PC-9 (cell line): ENCODE data around the gene ABLIM1. TPM values are rescaled to one million over a fixed set of nuclear protein-coding genes. Genes with fewer than 3 reads are reported as not detected.

Experiments
- BruUV-seq: library from RNA; stranded (reverse); fragments of 400-500 nt; replicated peaks from 2 replicates; lab custom pipeline; 2021; lab: Mats Ljungman, UMichigan
- CTCF ChIA-PET: fragments of 300-600 bp; sonication (Branson Sonifier 250); formaldehyde crosslinking; loops from one replicate; lab custom pipeline; 2022; ENCODE audit warnings: antibody characterized with exemption; lab: Charles Lee
- POLR2A ChIA-PET: fragments of 300-600 bp; sonication (Branson Sonifier 250); formaldehyde crosslinking; loops from one replicate; lab custom pipeline; 2022; ENCODE audit warnings: antibody characterized with exemption; ENCODE audit not compliant: unreplicated experiment; lab: Charles Lee
- DNase-seq, 2 experiments: peaks; one replicate each; pipeline versions ENCODE4 v3.0.0 to v3.0.0-alpha.2; 2015 to 2022; ENCODE audit warnings: mixed read lengths in 1 of 2
- H2AFZ ChIP-seq: fragments of 200-600 bp; sonication (generic); 2 replicates; pipeline ENCODE4 v1.8.1; 2017; ENCODE audit warnings: antibody characterized with exemption
- H3F3A ChIP-seq: fragments of 200-600 bp; sonication (generic); 2 replicates; pipeline ENCODE4 v1.8.1; 2017; ENCODE audit warnings: antibody characterized with exemption, mild to moderate bottlenecking, low read depth; ENCODE audit not compliant: insufficient read depth
- H3K27ac ChIP-seq: fragments of 200-600 bp; sonication (generic); 2 replicates; pipeline ENCODE4 v1.6.1; 2016; ENCODE audit warnings: mixed run types
- H3K27me3 ChIP-seq: fragments of 200-600 bp; sonication (generic); 2 replicates; pipeline ENCODE4 v1.6.1; 2016; ENCODE audit warnings: low read depth, mixed run types; ENCODE audit not compliant: insufficient read depth
- H3K36me3 ChIP-seq: fragments of 200-600 bp; sonication (generic); 2 replicates; pipeline ENCODE4 v1.6.1; 2016; ENCODE audit warnings: low read depth, mixed run types
- H3K4me1 ChIP-seq: fragments of 200-600 bp; sonication (generic); replicated peaks from 2 replicates; pipeline ENCODE4 v1.6.1; 2016; ENCODE audit warnings: mixed run types; ENCODE audit not compliant: insufficient read depth
- H3K4me2 ChIP-seq: fragments of 200-600 bp; sonication (generic); 2 replicates; pipeline ENCODE4 v1.6.1; 2017; ENCODE audit warnings: mixed run types
- H3K4me3 ChIP-seq: fragments of 200-600 bp; sonication (generic); 2 replicates; pipeline ENCODE4 v1.6.1; 2016; ENCODE audit warnings: mixed run types
- H3K79me2 ChIP-seq: fragments of 200-600 bp; sonication (generic); 2 replicates; pipeline ENCODE4 v1.6.1; 2017; ENCODE audit warnings: low read depth, mixed run types
- H3K9me2 ChIP-seq: fragments of 200-600 bp; sonication (generic); 2 replicates; pipeline ENCODE4 v1.8.1; 2017; ENCODE audit warnings: mild to moderate bottlenecking; ENCODE audit not compliant: insufficient read depth
- H3K9me3 ChIP-seq: fragments of 200-600 bp; sonication (generic); 2 replicates; pipeline ENCODE4 v1.8.1; 2016; ENCODE audit warnings: low read depth; ENCODE audit not compliant: insufficient read depth
- H4K20me1 ChIP-seq: fragments of 200-600 bp; sonication (generic); 2 replicates; pipeline ENCODE4 v1.8.1; 2017; ENCODE audit not compliant: insufficient read depth
- EZH2 ChIP-seq: fragments of 200-600 bp; sonication (generic); IDR thresholded peaks from 2 replicates; pipeline ENCODE4 v1.8.0; 2017; ENCODE audit warnings: antibody characterized with exemption, low read depth
- intact Hi-C: fragments of 100-400 bp; cut with micrococcal nuclease; formaldehyde crosslinking; loops from one replicate; pipeline ENCODE4 v1.10.0; 2022; ENCODE audit not compliant: unreplicated experiment
- total RNA-seq: library from RNA; stranded (reverse); gene quantifications from 2 replicates; pipeline ENCODE4 v1.2.3, GENCODE V29; 2021
- TF ChIP-seq, protein P1 (sequence below): fragments of 200-600 bp; sonication (generic); conservative IDR thresholded peaks from 2 replicates; pipeline ENCODE4 v1.6.1; 2017; ENCODE audit warnings: mixed run types, antibody characterized with exemption, mild to moderate bottlenecking, moderate library complexity

ABLIM1 gene
- total RNA-seq, 1 experiment from 2014 or later: 68.7 TPM

DNA sequence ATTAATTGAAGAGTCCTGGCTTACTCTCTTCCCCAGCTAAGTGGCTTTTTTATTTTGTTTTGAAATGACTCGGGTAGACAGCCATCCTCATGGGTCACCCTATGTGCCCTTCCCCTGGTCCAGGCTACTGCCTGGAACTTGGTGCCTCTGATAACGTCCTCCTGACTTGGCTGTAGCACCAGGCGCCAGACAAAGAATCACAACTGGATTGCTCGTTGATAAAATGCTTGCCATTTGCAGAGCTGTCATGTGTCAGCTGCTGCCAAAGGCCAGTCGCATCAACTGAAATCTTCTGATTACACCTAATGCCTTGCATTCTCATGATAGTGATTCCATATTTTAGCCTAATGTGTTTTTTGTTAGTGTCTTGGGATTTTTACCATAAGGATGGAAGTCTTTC lies 27.4 kb upstream of the ABLIM1 start:
- DNase-seq: no peak
- H3F3A ChIP-seq: no peaks in the 10 kb centered on the region
- H3K9me2 ChIP-seq: no peaks in the 10 kb centered on the region
- H2AFZ ChIP-seq: no peak overlapping the region
- no peaks in the 10 kb centered on the region for H3K36me3 ChIP-seq
- no peaks in the 10 kb centered on the region for H3K9me3 ChIP-seq
- H3K27ac ChIP-seq: no peak overlapping the region
- no peak overlapping the region for H3K4me3 ChIP-seq
- CTCF ChIA-PET: no interaction called here
- no peak overlapping the region for H3K4me2 ChIP-seq
- H3K27me3 ChIP-seq: no peaks in the 10 kb centered on the region
- BruUV-seq: no TSS peak
- H4K20me1 ChIP-seq: no peaks in the 10 kb centered on the region
- 0 out of 2 replicates have a peak, but pooled peaks cover 7% of the 10 kb centered on the region for H3K4me1 ChIP-seq
- intact Hi-C loops: no loop called here
- TF ChIP-seq EZH2: no peak
- TF ChIP-seq, protein P1, sequence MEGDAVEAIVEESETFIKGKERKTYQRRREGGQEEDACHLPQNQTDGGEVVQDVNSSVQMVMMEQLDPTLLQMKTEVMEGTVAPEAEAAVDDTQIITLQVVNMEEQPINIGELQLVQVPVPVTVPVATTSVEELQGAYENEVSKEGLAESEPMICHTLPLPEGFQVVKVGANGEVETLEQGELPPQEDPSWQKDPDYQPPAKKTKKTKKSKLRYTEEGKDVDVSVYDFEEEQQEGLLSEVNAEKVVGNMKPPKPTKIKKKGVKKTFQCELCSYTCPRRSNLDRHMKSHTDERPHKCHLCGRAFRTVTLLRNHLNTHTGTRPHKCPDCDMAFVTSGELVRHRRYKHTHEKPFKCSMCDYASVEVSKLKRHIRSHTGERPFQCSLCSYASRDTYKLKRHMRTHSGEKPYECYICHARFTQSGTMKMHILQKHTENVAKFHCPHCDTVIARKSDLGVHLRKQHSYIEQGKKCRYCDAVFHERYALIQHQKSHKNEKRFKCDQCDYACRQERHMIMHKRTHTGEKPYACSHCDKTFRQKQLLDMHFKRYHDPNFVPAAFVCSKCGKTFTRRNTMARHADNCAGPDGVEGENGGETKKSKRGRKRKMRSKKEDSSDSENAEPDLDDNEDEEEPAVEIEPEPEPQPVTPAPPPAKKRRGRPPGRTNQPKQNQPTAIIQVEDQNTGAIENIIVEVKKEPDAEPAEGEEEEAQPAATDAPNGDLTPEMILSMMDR: no peak
- H3K79me2 ChIP-seq: no peaks in the 10 kb centered on the region
- POLR2A ChIA-PET: interaction anchor here (0.7 kb wide), 1 partner anchor 12 kb away, joined by 6 read pairs; no protein-coding TSS in a partner anchor

DNA sequence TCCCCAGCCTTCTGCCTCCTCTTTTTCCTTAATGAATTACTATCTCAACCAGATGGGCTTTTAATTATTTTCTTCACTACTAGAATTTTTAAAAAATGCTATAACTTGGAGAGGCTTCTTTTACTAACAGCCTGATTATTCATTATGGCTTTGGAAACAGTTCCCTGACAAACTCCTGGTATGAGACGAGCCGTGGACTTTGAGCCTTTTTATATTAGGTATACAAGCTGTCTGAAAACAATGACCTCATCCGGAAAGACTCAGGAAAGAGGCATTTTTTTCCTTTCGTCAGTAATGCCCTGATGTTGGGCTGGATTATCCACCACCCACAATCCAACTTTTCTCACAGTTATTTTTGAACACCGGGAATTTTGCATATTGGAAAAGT lies 26.7 kb upstream of the ABLIM1 start:
- CTCF ChIA-PET: interaction anchor here (0.7 kb wide), 1 partner anchor 59 kb away, joined by 4 read pairs; no protein-coding TSS in a partner anchor
- Histone ChIP-seq H3K9me3 (no peaks in the 10 kb centered on the region), H3K79me2 (no peaks in the 10 kb centered on the region), H3K27ac (no peak overlapping the region), H4K20me1 (no peaks in the 10 kb centered on the region), H3K4me2 (no peak overlapping the region), H3F3A (no peaks in the 10 kb centered on the region), H3K4me3 (no peak overlapping the region), H2AFZ (no peak overlapping the region), H3K36me3 (no peaks in the 10 kb centered on the region), H3K4me1 (0 out of 2 replicates have a peak, but pooled peaks cover 7% of the 10 kb centered on the region), H3K27me3 (no peaks in the 10 kb centered on the region), H3K9me2 (no peaks in the 10 kb centered on the region)
- POLR2A ChIA-PET: no interaction called here
- TF ChIP-seq, protein P1: no peak
- TF ChIP-seq EZH2: no peak
- intact Hi-C loops: no loop called here
- no TSS peak for BruUV-seq
- no peak for DNase-seq

DNA sequence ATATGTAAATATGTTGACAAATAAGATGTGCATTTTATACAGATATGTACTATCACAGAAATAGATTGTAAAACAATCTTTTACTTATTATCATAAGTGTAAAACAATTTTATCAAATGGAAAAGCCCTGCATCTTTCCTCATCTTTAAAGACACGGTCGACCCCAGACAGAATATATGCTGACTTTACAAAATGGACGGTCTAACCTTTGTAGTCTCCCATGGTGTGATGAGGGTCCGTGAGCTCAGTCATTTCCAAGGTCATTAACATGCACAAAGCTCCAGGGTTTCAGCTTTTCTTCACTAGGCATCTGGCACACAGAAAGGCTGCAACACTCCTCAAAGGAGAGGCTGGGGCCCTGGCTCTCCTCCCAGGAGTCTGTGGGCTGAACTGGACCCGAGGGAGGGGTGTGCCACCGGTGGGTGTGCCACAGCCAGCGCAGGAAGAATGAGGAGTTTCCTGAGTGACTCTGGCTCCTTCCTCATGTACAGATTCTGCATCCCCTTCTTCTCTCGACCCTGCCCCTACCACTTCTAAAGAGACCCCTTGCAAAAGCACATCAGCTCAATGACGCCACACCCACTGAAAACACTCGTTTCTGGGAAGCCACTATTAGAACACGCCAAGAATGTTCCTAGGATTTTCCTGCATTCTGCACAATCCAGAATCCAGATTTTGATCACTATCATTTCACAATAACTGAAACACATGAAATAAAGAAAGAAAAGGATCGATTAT lies 26.2 kb upstream of the ABLIM1 start:
- intact Hi-C loops: no loop called here
- no peaks in the 10 kb centered on the region for H3K9me3 ChIP-seq
- H3K4me1 ChIP-seq: 0 out of 2 replicates have a peak, but pooled peaks cover 7% of the 10 kb centered on the region
- no peaks in the 10 kb centered on the region for H4K20me1 ChIP-seq
- no peak overlapping the region for H3K27ac ChIP-seq
- CTCF ChIA-PET: interaction anchor here (0.6 to 0.7 kb wide), 2 partner anchors 59 to 416 kb away, joined by 4 to 5 read pairs; no protein-coding TSS in a partner anchor
- DNase-seq: no peak
- H3K79me2 ChIP-seq: no peaks in the 10 kb centered on the region
- no peak overlapping the region for H2AFZ ChIP-seq
- no peak overlapping the region for H3K4me2 ChIP-seq
- TF ChIP-seq, protein P1: no peak
- TF ChIP-seq EZH2: no peak
- no peaks in the 10 kb centered on the region for H3K27me3 ChIP-seq
- POLR2A ChIA-PET: no interaction called here
- BruUV-seq: no TSS peak
- H3K9me2 ChIP-seq: no peaks in the 10 kb centered on the region
- H3F3A ChIP-seq: no peaks in the 10 kb centered on the region
- H3K36me3 ChIP-seq: no peaks in the 10 kb centered on the region
- H3K4me3 ChIP-seq: no peak overlapping the region
